Measurements from ENCODE around the gene CLEC16A. TPM values are rescaled to one million over a fixed set of nuclear protein-coding genes. Genes with fewer than 3 reads are reported as not detected.
"Not testable (repeated sequence)": the region's sequence is repeated elsewhere in the genome, so short reads cannot be mapped to it uniquely, and the experiment has no call there.

CLEC16A gene
- total RNA-seq, 2 experiments from 2014 or later = 32.6 to 34.9 TPM

- ChIA-PET POLR2A (interaction anchor here (1.0 kb wide), 1 partner anchor 12 kb away, joined by 3 read pairs; no protein-coding TSS in a partner anchor), CTCF (no interaction called here)
These were observed 268.4 kb downstream of the CLEC16A start for GRCh38 chr16:11212798-11213196.

DNA sequence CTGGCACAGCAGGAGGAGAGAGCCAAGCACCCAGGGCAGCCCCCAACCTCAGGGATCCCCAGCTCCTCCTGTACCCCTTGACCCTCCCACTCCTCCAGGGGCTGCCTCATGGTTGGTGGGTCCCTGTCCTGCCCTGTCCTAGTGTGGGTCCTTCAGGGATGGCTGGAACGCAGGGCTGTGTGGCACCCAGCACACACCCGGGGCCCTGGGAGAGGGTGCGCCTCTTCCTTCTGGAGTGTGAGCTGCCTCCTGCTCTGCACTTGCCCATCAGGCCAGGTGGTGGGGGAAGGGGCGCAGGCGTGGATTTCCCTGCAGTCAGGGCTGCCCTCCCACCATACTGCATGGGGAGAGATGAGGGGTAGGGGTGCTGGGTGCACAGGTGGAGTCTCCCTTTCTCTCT is 269.0 kb downstream of the CLEC16A start:
- CTCF ChIA-PET = no interaction called here
- POLR2A ChIA-PET = interaction anchor here (0.7 to 1.1 kb wide), 3 partner anchors 12 to 94 kb away, joined by 3 to 6 read pairs (median 3); no protein-coding TSS in a partner anchor

DNA sequence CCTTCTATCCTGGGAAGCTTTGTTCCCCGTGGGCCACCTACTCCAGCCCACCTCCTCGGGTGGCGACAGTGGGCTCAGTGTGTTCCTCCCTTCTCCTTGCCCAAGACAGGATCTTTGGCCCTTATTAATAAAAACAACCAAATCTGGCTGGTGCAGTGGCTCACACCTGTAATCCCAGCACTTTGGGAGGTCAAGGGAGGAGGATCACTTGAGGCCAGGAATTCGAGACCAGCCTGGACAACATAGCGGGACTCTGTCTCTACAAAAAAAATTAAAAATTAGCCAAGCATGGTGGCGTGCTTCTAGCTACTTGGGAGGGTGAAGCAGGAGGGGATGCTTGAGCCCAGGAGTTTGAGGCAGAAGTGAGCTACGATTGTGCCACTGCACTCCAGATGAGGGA is 269.4 kb downstream of the CLEC16A start:
- POLR2A ChIA-PET = interaction anchor here (0.7 to 1.1 kb wide), 2 partner anchors 33 to 94 kb away, joined by 3 to 6 read pairs; no protein-coding TSS in a partner anchor

DNA sequence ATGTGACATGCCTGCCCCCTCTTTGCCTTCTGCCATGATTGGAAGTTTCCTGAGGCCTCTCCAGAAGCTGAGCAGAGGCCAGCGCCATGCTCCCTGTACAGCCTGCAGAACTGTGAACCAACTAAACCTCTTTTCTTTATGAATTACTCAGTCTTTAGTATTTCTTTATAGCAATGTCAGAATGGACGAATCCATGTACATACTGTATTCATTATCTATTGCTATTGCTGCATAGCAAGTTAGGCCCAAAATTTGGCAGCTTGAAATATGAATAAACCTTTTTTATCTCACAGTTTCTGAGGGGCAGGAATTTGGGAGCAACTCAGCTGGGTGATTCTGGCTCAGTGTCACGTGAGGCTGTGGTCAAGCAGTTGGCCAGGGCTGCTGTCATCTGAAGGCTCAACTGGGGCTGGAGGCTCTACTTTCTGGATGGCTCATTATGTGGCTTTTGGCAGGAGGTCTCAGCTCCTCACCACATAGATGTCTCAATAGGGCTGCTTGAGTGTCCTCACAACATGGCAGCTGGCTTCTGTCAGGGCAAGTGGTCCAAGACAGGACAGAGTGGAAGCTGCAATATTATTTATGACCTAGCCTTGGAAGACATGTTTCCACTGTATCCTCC is 271.7 kb downstream of the CLEC16A start:
- ChIA-PET POLR2A (no interaction called here), CTCF (interaction anchor here (0.6 to 1.5 kb wide), 2 partner anchors 24 to 34 kb away, joined by 3 read pairs; no protein-coding TSS in a partner anchor)

More for the DNA sequence above, 269.4 kb downstream of the CLEC16A start:
- CTCF ChIA-PET = no interaction called here

GRCh38 chr16:11217651-11218603 is 273.6 kb downstream of the CLEC16A start:
- ChIA-PET CTCF (interaction anchor here (2.3 kb wide), 1 partner anchor 11 kb away, joined by 15 read pairs; no protein-coding TSS in a partner anchor), POLR2A (no interaction called here)

DNA sequence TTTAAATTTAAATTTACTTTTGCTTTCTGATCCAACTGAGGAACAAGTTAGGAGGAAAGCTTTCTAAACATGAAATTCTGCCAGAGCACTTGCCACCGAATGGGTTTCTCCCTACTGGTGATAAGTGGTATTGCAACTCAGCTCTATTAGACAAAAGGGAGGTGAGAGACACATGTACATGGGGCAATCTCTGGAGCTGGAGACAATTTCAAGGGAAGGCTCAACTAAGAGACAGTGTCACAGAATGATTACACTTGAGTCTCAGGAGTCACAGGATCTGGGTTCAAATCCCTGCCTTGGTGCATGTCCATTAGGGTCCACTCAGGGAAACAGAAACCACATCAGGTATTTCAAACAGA is 274.2 kb downstream of the CLEC16A start:
- CTCF ChIA-PET = interaction anchor here (2.3 kb wide), 1 partner anchor 11 kb away, joined by 15 read pairs; no protein-coding TSS in a partner anchor
- POLR2A ChIA-PET = no interaction called here

DNA sequence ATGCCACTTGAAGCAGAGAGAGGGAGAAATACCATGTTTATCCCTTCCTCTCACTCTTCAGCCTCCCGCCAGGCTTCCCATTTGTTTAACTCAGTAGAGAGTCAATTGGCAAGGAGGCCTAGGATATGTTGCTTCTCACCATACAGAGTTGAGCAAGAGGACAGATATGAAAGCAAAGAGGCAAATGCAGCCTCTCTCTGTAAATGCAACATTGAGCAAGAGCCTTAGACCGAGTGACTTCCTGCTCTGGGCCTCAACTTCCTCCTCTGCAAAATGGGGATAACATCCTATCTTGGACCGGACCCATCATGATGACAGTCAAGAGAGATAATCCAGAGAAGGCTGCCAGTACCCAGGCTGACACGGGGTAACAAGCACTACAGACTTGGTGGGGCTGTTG is 274.8 kb downstream of the CLEC16A start:
- POLR2A ChIA-PET = no interaction called here
- CTCF ChIA-PET = interaction anchor here (2.3 kb wide), 1 partner anchor 12 kb away, joined by 15 read pairs; no protein-coding TSS in a partner anchor

DNA sequence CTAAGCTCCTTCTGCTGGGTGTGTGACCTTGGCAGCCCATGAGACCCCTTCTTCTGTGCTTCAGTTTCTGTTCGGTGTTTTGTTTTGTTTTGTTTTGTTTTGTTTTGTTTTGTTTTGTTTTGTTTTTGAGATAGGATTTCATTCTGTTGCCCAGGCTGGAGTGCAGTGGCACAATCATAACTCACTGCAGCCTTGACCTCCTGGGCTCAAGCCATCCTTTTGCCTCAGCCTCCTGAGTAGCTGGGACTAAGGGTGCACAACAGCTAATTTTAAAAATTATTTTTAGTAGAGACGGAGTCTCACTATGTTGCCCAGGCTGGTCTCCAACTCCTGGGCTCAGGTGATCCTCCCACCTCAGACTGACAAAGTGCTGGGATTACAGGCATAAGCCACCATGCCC is 276.1 kb downstream of the CLEC16A start:
- POLR2A ChIA-PET = not testable (repeated sequence)

DNA sequence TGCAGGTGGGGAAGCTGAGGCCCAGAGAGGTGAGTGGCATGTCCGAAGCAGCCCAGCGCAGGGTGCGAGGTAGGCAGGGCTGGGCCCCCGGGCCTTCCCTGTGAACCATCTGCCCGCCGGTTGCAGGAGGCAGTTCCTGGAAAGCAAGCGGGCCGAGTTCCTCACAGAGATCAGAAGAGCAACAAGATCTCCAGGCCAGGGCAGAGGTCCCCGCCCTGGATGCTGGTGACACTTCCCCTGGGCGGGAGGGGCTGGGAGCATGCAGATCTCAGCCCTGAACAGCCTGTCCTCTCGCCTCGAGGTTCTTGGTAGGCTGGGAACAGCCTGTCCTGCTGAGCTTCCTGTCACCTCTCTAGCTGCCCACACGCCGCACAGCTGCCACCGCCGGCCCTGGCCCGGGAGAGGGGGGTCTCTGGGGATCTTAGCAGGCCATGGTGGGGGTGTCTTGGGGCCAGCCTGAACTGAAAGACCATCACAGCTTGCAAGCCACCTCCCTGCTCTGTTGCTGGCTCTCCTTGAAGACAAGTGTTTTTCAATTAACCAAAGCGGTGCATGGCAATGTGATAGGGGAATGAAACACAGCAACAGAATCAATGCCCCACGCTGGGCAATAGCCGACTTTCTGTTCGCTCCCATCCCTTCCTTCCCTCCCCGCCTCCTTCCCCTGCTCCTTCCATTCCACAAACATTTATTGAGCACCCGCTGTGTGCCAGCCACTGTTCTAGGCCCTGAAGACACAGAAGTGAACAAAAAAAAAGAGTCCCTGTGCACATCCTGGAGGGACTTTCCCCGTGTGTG is 279.9 kb downstream of the CLEC16A start:
- ChIA-PET POLR2A (interaction anchor here (0.6 to 3.3 kb wide), 14 partner anchors 9 to 283 kb away, joined by 3 to 51 read pairs (median 6); partner anchors contain the start of gene SOCS1), CTCF (interaction anchor here (0.6 to 4.3 kb wide), 13 partner anchors 9 to 260 kb away, joined by 3 to 28 read pairs (median 4); partner anchors contain the start of gene SOCS1)

More for the DNA sequence above, 276.1 kb downstream of the CLEC16A start:
- CTCF ChIA-PET = not testable (repeated sequence)

- POLR2A ChIA-PET = interaction anchor here (0.6 to 3.3 kb wide), 19 partner anchors 8 to 561 kb away, joined by 3 to 51 read pairs (median 5); partner anchors contain the start of gene SOCS1
These were observed 280.7 kb downstream of the CLEC16A start for GRCh38 chr16:11224894-11225676.

GRCh38 chr16:11225677-11226549 is 281.5 kb downstream of the CLEC16A start:
- ChIA-PET CTCF (interaction anchor here (0.9 to 4.3 kb wide), 10 partner anchors 8 to 261 kb away, joined by 3 to 28 read pairs (median 4); partner anchors contain the start of gene SOCS1), POLR2A (interaction anchor here (0.8 to 3.3 kb wide), 11 partner anchors 8 to 560 kb away, joined by 3 to 51 read pairs (median 6); partner anchors contain the start of gene SOCS1)

More at GRCh38 chr16:11224894-11225676, 280.7 kb downstream of the CLEC16A start:
- CTCF ChIA-PET = interaction anchor here (0.6 to 4.3 kb wide), 14 partner anchors 9 to 261 kb away, joined by 3 to 28 read pairs (median 4); partner anchors contain the start of gene SOCS1

DNA sequence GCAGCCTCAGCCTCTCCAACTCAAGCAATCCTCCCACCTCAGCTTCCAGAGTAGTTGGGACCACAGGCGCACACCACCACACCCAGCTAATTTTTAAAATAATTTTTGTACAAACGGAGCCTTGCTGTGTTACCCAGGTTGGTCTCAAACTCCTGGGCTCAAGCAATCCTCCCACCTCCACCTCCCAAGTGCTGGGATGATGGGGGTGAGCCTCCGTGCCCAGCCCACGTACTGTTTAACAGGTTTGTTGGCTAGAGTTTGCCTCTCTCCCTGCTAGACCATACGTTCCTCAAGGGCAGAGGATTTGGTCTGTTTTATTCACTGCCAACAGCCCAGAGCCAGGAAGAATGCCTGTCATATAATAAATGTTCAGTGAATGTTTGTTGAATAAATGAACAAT is 285.1 kb downstream of the CLEC16A start:
- ChIA-PET POLR2A (no interaction called here), CTCF (no interaction called here)

GRCh38 chr16:11229906-11230305 is 285.5 kb downstream of the CLEC16A start:
- POLR2A ChIA-PET = no interaction called here
- CTCF ChIA-PET = no interaction called here

- POLR2A ChIA-PET = interaction anchor here (3.3 kb wide), 1 partner anchor 23 kb away, joined by 25 read pairs; the partner anchor contains the start of gene SOCS1
- CTCF ChIA-PET = no interaction called here
These were observed 287.1 kb downstream of the CLEC16A start for GRCh38 chr16:11231367-11231970.

Data from activated CD8-positive, alpha-beta memory T cell treated with anti-CD3 and anti-CD28 coated beads for 36 hours (primary cell).